Cardiac septum (tissue), 1 donor: ENCODE data around the gene SMC4. TPM values are rescaled to one million over a fixed set of nuclear protein-coding genes. Genes with fewer than 3 reads are reported as not detected.

Experiments used
- DNase-seq: peaks from one replicate; pipeline ENCODE4 v3.0.0-alpha.2; 2020; ENCODE audit warnings: low spot score
- intact Hi-C: fragments of 100-400 bp; cut with DNase I; formaldehyde crosslinking; loops from one replicate; pipeline ENCODE4 v1.14.0; 2022
- microRNA-seq: library from miRNA; unstranded; fragments of <30 nt; microRNA quantifications from one replicate; pipeline ENCODE4 v1.2.0, GENCODE V29; 2020
- total RNA-seq: library from RNA; stranded (reverse); fragmentation: NEBNext Ultra II Directional; extraction: Animal tissue kit (Norgen Biotek cat#: 25700); gene quantifications from one replicate; pipeline ENCODE4 v1.2.1, GENCODE V29; 2021
- donor health status: DM: no; HTN: no; CAD: no.

Gene SMC4
- total RNA-seq, 1 donor from 2014 or later = 17.5 TPM

GRCh38 chr3:160470181-160470580 is 70.7 kb downstream of the SMC4 start:
- DNase-seq = no peak
- intact Hi-C loops = no loop called here

- no peak for DNase-seq
- intact Hi-C loops = no loop called here
Observed at GRCh38 chr3:160471892-160472291, 72.4 kb downstream of the SMC4 start.

GRCh38 chr3:160472344-160472743 is 72.9 kb downstream of the SMC4 start:
- no peak for DNase-seq
- intact Hi-C loops = no loop called here

- intact Hi-C loops = no loop called here
- DNase-seq = no peak
Observed at GRCh38 chr3:160473221-160473620, 73.8 kb downstream of the SMC4 start.

- no peak for DNase-seq
- intact Hi-C loops = no loop called here
Observed at GRCh38 chr3:160473978-160474377, 74.5 kb downstream of the SMC4 start.

GRCh38 chr3:160474416-160474838 is 75.0 kb downstream of the SMC4 start:
- intact Hi-C loops = no loop called here
- DNase-seq = no peak

GRCh38 chr3:160475153-160475552 is 75.7 kb downstream of the SMC4 start:
- intact Hi-C loops = no loop called here
- no peak for DNase-seq

- no peak for DNase-seq
- intact Hi-C loops = no loop called here
Observed at GRCh38 chr3:160475884-160476283, 76.4 kb downstream of the SMC4 start.

GRCh38 chr3:160477750-160478149 is 78.3 kb downstream of the SMC4 start:
- no peak for DNase-seq
- intact Hi-C loops = no loop called here

GRCh38 chr3:160478338-160478737 is 78.9 kb downstream of the SMC4 start:
- intact Hi-C loops = no loop called here
- DNase-seq = no peak

- DNase-seq = no peak
- intact Hi-C loops = no loop called here
Observed at GRCh38 chr3:160479376-160479775, 79.9 kb downstream of the SMC4 start.

- no peak for DNase-seq
- intact Hi-C loops = no loop called here
Observed at GRCh38 chr3:160480931-160481330, 81.5 kb downstream of the SMC4 start.

GRCh38 chr3:160481856-160482255 is 82.4 kb downstream of the SMC4 start:
- intact Hi-C loops = no loop called here
- DNase-seq = no peak

GRCh38 chr3:160482796-160483195 is 83.3 kb downstream of the SMC4 start:
- DNase-seq = no peak
- intact Hi-C loops = no loop called here

Small RNA genes within 50 kb of the gene (microRNA-seq; reads per million reads assigned to microRNA genes)
- gene MIR15B (1,446 reads per million, percentile 87 among the genes with 10 or more reads in this experiment), gene MIR16-2 (176 reads per million, percentile 64 among the genes with 10 or more reads in this experiment)

Other genes starting within 250 kb of the SMC4 start
- gene C3orf80, start 174.2 kb upstream of the SMC4 start, total RNA-seq = 0.94 TPM
- gene IFT80, start 425 bp upstream of the SMC4 start, total RNA-seq = 10.7 TPM
- gene TRIM59, start 50.1 kb downstream of the SMC4 start, total RNA-seq = 0.51 TPM
- 144 TPM for gene KPNA4, start 165.9 kb downstream of the SMC4 start, total RNA-seq